Measurements from ENCODE around the gene PHF1. TPM values are rescaled to one million over a fixed set of nuclear protein-coding genes. Genes with fewer than 3 reads are reported as not detected.

Gene PHF1
- polyA plus RNA-seq, 3 donors, result 3.0 to 90.2 (median 3.5) TPM

GRCh38 chr6:33439956-33440648, 29.3 kb downstream of the PHF1 start:
- Histone ChIP-seq H3K4me3 (replicated peaks in 1 of 3; ENCODE audit: low read depth in 2 of 3, low read length in 3 of 3) (no peak overlapping the region), H2AFZ (ENCODE audit: insufficient read depth, low read depth, low read length, poor library complexity, severe bottlenecking) (no peak overlapping the region), H3K27ac (ENCODE audit: low read depth in 1 of 2, low read length in 2 of 2) (no peak overlapping the region), H3K9me3 (replicated peaks in 1 of 2; ENCODE audit: control insufficient read depth in 1 of 2, insufficient read depth in 1 of 2, low read length in 2 of 2) (no peaks in the 10 kb centered on the region), H4K20me1 (ENCODE audit: insufficient read depth, low read length) (no peaks in the 10 kb centered on the region), H3K4me1 (ENCODE audit: control insufficient read depth in 1 of 2, insufficient read depth in 2 of 2, low read length in 2 of 2) (peaks cover 14 to 20% of the 10 kb centered on the region in 2 donors), H3K79me2 (ENCODE audit: insufficient read depth, low read length) (no peaks in the 10 kb centered on the region), H3K4me2 (replicated peaks; ENCODE audit: extremely low read depth, low read length, poor library complexity, severe bottlenecking) (no peak overlapping the region), H3K36me3 (replicated peaks in 1 of 2; ENCODE audit: control insufficient read depth in 1 of 2, insufficient read depth in 2 of 2, low read length in 2 of 2) (peaks cover 7 to 32% of the 10 kb centered on the region in 2 donors), H3K9ac (ENCODE audit: insufficient read depth, low read length, poor library complexity, severe bottlenecking) (no peak overlapping the region), H3K27me3 (ENCODE audit: control insufficient read depth in 2 of 2, insufficient read depth in 2 of 2, low read length in 2 of 2) (no peaks in the 10 kb centered on the region)
- Mint-ChIP-seq H3K9me3 (peaks cover 0 to 1% (median 0%) of the 10 kb centered on the region in 7 donors), H3K27ac (peak overlapping the region in 1 of 7 donors; percentile 59), H3K4me3 (no peak overlapping the region), H3K4me1 (peaks cover 14% of the 10 kb centered on the region), H3K27me3 (ENCODE audit: low read depth in 3 of 3) (peaks cover 0 to 4% (median 0%) of the 10 kb centered on the region in 3 donors), H3K36me3 (peaks cover 34 to 46% of the 10 kb centered on the region in 2 donors)
- WGBS (ENCODE audit: insufficient coverage), result 68% methylated on average over 3 of the region's 9 CpGs
- TF ChIP-seq, protein P1, sequence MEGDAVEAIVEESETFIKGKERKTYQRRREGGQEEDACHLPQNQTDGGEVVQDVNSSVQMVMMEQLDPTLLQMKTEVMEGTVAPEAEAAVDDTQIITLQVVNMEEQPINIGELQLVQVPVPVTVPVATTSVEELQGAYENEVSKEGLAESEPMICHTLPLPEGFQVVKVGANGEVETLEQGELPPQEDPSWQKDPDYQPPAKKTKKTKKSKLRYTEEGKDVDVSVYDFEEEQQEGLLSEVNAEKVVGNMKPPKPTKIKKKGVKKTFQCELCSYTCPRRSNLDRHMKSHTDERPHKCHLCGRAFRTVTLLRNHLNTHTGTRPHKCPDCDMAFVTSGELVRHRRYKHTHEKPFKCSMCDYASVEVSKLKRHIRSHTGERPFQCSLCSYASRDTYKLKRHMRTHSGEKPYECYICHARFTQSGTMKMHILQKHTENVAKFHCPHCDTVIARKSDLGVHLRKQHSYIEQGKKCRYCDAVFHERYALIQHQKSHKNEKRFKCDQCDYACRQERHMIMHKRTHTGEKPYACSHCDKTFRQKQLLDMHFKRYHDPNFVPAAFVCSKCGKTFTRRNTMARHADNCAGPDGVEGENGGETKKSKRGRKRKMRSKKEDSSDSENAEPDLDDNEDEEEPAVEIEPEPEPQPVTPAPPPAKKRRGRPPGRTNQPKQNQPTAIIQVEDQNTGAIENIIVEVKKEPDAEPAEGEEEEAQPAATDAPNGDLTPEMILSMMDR (IDR thresholded peaks at IDR 0.05), result no peak
- intact Hi-C loops (cut with micrococcal nuclease), result no loop called here
- no peak for DNase-seq

DNA sequence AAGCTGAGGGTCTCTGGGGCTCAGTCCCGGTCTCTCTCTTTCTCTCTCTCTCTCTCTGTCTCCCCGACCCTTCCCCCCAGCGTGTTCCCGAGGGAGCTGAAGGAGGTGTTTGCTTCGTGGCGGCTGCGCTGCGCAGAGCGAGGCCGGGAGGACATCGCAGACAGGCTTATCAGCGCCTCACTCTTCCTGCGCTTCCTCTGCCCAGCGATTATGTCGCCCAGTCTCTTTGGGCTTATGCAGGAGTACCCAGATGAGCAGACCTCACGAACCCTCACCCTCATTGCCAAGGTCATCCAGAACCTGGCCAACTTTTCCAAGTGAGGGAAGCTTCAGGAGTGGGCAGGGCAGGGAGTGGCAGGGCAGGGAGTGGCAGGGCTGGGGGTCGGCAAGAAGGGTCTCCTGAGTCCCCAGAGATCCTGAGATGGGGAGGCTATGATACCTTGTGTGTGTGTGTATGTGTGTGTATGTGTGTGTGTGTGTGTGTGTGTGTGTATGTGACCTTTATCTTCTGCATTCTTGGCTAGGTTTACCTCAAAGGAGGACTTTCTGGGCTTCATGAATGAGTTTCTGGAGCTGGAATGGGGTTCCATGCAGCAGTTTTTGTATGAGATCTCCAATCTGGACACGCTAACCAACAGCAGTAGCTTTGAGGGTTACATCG, 30.0 kb downstream of the PHF1 start:
- Histone ChIP-seq H4K20me1 (ENCODE audit: insufficient read depth, low read length) (no peaks in the 10 kb centered on the region), H3K79me2 (ENCODE audit: insufficient read depth, low read length) (no peaks in the 10 kb centered on the region), H3K4me3 (replicated peaks in 1 of 3; ENCODE audit: low read depth in 2 of 3, low read length in 3 of 3) (no peak overlapping the region), H3K9me3 (replicated peaks in 1 of 2; ENCODE audit: control insufficient read depth in 1 of 2, insufficient read depth in 1 of 2, low read length in 2 of 2) (no peaks in the 10 kb centered on the region), H2AFZ (ENCODE audit: insufficient read depth, low read depth, low read length, poor library complexity, severe bottlenecking) (no peak overlapping the region), H3K27me3 (ENCODE audit: control insufficient read depth in 2 of 2, insufficient read depth in 2 of 2, low read length in 2 of 2) (no peaks in the 10 kb centered on the region), H3K9ac (ENCODE audit: insufficient read depth, low read length, poor library complexity, severe bottlenecking) (no peak overlapping the region), H3K4me1 (ENCODE audit: control insufficient read depth in 1 of 2, insufficient read depth in 2 of 2, low read length in 2 of 2) (peaks cover 20 to 26% of the 10 kb centered on the region in 2 donors), H3K27ac (ENCODE audit: low read depth in 1 of 2, low read length in 2 of 2) (no peak overlapping the region), H3K36me3 (replicated peaks in 1 of 2; ENCODE audit: control insufficient read depth in 1 of 2, insufficient read depth in 2 of 2, low read length in 2 of 2) (peaks cover 3 to 29% of the 10 kb centered on the region in 2 donors), H3K4me2 (replicated peaks; ENCODE audit: extremely low read depth, low read length, poor library complexity, severe bottlenecking) (no peak overlapping the region)
- intact Hi-C loops (cut with micrococcal nuclease), result no loop called here
- Mint-ChIP-seq H3K27ac (peak overlapping the region in 1 of 7 donors; percentile 22), H3K9me3 (peaks cover 0 to 1% (median 0%) of the 10 kb centered on the region in 7 donors), H3K36me3 (peaks cover 28 to 42% of the 10 kb centered on the region in 2 donors), H3K4me1 (peaks cover 20% of the 10 kb centered on the region), H3K27me3 (ENCODE audit: low read depth in 3 of 3) (peaks cover 0 to 4% (median 0%) of the 10 kb centered on the region in 3 donors), H3K4me3 (no peak overlapping the region)
- no peak for DNase-seq
- WGBS (ENCODE audit: insufficient coverage), result 88% methylated on average over 18 of the region's 19 CpGs
- TF ChIP-seq, protein P1 (IDR thresholded peaks at IDR 0.05), result no peak

Data from CD14-positive monocyte (primary cell).